ENCODE results near the gene SWI5.

SWI5 gene

GRCh38 chr9:128279088-128280073, 3.3 kb downstream of the SWI5 start:
- DNase-seq (ENCODE audit: low spot score): peak; percentile 70

DNA sequence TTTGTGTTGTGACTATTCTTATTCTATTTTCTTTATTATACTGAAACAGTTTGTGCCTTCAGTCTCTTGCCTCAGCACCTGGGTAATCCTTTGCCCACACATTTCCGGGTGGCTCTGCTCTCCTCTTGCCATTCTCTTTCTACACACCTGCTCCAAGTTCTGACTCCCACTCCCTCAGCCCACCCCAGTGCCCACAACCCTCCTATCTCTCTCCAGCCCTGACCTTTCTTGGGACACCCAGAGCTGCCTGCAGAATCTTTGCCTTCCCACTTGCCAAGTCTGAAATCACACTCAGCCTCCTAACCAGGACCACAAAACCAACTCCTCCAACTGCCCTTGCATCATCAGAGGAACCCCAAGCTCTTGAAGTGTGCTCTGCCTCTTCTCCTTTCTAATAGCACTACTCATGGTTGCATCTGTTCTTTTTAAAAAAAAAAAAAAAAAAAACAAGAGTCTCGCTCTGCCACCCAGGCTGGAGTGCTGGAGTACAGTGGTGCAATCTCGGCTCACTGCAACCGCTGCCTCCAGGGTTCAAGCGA, 4.1 kb downstream of the SWI5 start:
- no peak for DNase-seq (ENCODE audit: low spot score)

GRCh38 chr9:128282500-128282899, 6.4 kb downstream of the SWI5 start:
- peak; percentile 42 for DNase-seq (ENCODE audit: low spot score)

DNA sequence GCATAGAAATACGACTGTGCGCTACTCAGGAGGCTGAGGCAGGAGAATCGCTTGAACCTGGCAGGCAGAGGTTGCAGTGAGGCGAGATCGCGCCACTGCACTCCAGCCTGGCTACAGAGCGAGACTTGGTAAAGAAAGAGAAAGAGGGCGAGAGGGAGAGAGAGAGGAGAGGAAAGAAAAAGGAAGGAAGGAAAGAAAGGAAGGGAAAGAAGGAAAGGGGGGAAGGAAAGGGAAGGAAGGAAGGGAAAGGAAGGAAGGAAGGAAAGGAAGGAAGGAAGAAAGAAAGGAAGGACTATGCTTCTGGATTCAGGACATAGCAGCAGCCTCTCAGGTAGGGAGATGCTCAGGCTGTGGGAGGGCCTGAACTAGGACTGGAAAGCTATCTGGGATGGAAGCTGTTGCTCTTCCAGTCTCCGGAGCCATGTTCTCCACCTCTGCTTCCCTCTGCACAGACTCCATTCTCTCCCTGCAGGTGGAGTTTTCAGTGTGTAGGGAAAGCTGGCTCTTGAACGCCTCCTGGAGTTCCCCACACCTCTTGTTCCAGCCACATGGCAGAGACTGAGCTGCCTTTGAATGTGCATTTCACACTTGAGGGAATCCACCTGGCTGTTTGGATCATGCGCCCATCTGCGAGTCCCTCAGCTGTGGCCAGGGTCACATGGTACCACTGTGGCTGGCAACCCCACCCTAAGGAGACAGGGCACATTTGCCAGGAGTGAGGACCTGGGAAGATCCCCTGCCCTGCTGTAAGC, 9.1 kb downstream of the SWI5 start:
- no peak for DNase-seq (ENCODE audit: low spot score)

DNA sequence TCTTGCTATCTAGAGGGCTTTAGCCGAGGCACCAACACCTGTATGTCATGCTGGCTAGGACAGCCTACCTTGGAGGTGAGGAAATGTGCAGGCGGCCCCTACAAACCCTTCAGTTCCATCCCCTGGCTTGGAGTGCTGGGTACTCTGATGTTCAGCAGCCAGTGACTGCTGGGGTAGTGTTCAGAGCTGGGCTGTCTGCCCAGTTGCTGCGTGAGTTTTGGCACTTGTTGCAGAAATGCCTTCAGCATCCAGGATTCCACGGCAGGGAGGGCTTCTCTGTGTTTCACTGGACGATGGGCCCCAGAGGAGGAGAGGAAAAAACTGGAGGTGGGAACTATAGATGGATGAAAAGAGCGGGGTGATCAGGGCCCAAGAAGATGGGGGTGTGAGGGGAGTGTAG, 10.4 kb downstream of the SWI5 start:
- no peak for DNase-seq (ENCODE audit: low spot score)

- no peak for DNase-seq (ENCODE audit: low spot score)
Observed at GRCh38 chr9:128288273-128289004, 12.4 kb downstream of the SWI5 start.

DNA sequence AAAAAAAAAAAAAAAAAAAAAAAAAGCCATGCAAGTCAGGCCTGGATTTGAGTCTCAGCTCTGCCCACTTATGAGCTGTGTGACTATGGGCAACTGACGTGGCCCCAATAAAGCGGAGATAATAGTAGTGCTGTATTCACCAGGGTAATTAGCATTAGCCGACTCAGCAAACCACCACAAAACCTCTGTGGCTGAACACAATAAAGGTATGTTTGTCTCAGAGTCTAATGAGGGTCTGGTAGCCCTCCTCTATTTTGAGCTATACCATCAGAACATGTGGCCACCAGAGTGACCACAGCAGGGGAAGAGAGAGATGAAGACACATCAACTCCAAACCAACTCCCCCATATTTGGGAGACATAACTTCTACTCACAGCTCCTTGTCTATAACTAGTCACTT, 15.9 kb downstream of the SWI5 start:
- no peak for DNase-seq (ENCODE audit: low spot score)

DNA sequence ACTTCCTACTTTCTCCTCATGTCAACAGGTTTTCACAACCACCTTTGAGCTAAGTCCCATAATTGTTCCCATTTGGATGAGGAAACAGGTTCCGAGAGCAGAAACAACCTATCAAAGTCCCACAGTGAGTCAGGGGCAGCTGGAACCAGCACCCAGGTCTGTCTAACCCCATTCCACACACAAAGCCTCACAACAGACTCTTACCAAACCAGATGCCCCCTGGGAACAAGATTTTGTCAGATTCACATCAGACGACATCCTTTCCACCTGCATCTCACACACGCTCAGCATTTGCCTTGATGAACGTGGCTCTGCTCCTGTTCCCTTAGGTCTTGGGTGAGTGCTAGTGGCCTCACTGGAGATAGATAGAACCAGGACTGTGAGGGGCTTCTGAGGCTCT, 17.0 kb downstream of the SWI5 start:
- DNase-seq (ENCODE audit: low spot score): no peak

- DNase-seq (ENCODE audit: low spot score): no peak
Observed at GRCh38 chr9:128294142-128294541, 18.1 kb downstream of the SWI5 start.

DNA sequence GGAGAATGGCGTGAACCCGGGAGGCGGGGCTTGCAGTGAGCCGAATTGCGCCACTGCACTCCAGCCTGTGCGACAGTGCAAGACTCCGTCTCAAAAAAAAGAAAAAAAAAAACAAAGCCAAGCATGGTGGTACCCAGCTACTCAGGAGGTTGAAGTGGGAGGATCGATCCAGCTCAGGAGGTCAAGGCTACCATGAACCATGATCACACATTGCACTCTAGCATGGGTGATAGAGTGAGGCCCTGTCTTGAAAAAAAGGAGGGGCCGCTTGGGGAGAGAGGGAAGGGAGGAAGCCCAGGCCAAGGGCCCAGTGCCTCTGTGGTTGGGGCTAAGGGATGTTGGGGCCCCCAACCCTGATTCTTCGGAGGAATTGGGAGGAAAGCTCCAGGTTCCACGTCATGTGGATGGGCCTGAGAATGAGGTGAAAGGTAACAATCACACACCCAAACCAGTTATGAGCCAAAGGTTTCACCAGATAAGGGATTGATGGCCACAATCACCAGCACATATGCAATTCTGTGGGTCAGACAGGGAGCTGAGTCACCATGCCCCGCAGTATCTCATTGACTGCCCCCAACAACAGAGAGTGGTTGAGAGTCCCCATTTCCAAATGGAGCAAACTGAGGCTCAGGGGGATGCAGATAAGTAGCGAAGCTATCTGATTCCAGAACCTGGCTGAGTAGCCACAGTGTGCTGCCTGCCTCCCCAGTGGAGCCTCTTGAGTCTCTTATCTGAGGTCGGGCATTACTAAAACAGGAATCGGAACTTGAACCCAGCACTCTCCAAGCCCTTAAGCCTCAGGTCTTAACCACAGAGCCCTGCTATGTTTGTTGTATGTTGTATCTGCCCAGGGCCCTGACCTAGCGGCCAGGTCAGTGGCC, 20.5 kb downstream of the SWI5 start:
- DNase-seq (ENCODE audit: low spot score): no peak

DNA sequence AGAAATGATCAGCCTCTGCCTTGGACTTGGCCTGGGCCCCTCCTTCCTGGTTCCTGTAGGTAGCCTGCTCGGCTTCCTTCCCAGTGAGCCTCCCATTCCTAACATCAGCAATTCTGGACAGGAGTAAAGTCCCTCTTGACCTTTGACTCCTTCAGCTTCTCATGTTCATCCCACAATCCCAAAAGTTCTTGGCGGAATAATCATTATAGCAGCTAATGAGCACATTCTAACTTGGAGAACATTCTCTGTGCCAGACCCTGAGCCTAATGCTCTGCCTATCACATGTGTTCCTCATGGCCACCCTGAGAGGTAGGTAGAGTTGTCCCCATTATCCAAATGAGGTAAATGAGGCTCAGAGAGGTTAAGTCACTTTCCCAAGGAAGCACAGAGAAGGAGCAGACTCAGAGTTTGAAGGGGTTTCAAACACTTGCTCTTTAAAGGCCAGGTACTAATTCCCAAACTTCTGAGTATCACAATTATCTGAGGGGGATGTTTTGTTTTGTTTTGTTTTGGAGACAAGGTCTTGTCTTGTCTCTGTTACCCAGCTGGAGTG, 21.2 kb downstream of the SWI5 start:
- DNase-seq (ENCODE audit: low spot score): no peak

DNA sequence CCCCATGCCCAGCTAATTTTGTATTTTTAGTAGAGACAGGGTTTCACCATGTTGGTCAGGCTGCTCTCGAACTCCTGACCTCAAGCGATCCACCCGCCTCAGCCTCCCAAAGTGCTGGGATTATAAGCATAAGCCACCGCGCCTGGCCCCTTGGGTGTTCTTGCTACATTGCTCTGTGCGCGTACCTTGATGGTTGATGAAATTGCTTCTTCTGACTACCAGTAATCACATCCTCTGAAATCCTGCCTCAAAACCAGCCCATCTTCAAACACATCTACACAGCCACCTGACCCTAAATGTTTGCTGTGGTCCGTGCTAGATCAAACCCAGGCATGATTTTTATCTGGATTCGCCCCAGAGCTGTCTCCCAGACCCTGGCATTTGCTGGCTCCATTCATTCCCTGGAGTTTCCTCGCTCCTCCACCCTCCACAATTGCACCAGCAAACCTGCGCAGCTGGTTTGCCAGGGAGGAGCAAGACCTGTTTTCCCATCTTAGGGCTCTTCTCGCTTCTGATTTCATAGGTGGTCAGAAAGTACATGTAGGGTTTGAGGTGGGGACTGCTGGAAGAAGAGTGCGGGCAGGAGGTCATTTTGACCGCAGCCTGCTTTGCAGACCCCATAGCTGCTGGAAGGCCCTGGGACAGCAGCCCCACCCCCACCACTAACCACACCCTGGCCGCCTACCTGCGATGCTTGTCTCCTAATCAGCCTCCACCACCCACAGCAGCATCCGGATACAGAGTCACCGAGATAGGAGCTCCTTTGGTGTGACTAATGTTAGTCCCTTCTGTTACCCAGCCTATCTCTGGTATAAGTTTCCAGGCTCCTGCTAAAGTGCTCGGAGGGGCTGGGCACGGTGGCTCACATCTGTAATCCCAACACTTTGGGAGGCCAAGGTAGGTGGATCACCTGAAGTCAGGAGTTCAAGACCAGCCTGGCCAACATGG, 22.7 kb downstream of the SWI5 start:
- no peak for DNase-seq (ENCODE audit: low spot score)

GRCh38 chr9:128304136-128304970, 28.3 kb downstream of the SWI5 start:
- DNase-seq (ENCODE audit: low spot score): no peak

- DNase-seq (ENCODE audit: low spot score): no peak
Observed at GRCh38 chr9:128304971-128305288, 28.9 kb downstream of the SWI5 start.

DNA sequence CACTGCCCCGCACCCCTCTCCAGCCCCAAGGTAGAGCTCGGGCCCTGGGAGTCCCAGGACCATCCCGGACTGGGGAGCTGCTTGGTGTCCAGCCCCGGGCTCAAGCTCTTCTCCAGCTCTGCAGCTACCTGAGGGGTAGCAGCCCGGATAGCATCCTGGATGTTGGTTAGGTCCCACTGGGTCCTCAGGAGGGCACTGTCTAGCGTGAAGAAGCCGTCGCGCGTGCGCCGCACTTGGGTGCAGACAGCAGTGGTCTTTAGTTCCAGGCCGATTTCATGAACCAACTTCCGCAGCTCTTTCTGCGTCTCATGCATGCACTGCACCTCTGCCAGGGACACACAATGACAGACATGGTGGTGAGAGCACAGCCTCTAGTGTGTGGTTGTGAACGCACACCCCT, 33.5 kb downstream of the SWI5 start:
- DNase-seq (ENCODE audit: low spot score): no peak

GRCh38 chr9:128310461-128310860, 34.4 kb downstream of the SWI5 start:
- no peak for DNase-seq (ENCODE audit: low spot score)

GRCh38 chr9:128314697-128315096, 38.6 kb downstream of the SWI5 start:
- no peak for DNase-seq (ENCODE audit: low spot score)

GRCh38 chr9:128316421-128316820, 40.3 kb downstream of the SWI5 start:
- no peak for DNase-seq (ENCODE audit: low spot score)

DNA sequence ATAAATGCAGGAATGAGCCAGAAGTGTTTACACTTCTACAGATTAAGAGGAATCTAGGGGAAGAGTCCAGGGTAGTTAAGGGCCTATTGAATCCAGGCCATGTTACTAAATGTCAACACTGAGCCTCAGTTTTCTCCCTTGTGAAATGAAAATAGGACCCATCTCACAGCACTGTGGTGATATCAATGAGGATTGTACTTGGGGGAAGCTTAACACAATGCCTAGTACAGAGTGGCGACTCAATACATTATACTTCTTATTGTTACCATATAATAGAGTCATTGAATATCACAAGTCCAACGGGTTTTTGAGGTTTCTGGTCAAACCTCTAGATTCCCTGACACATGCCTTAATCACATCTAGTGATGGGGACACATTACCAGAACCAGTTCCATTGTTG, 41.6 kb downstream of the SWI5 start:
- DNase-seq (ENCODE audit: low spot score): no peak
